ENCODE measurements around the gene VWC2. TPM values are rescaled to one million over a fixed set of nuclear protein-coding genes. Genes with fewer than 3 reads are reported as not detected.
A peak's percentile ranks its signal among the peaks of the same experiment; 100 is the strongest.

The VWC2 gene
- total RNA-seq, 6 donors from 2014 or later: 0.09 to 0.20 (median 0.13) TPM; not detected in 2

DNA sequence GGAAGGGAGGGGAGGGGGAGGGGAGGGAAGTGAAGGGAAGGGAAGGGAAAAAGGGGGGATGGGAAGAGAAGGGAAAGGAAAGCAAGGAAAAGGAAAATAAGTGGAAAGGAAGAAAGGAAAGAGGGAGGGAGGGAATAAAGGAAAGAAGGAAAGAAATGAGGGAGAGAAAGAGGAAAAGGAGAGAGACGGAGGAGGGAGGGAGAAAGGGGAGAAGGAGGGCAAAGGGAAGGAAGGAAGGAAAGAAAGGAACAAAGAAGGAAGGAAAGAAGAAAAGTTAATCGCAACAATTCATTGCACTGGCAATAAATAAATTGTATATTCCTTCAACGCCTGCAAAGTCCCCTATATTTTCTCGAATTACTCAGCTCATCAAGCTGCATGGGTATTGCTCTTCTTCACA lies 2.6 kb upstream of the VWC2 start:
- WGBS, 2 donors: 86 to 90% methylated on average over 4 of the region's 4 CpGs
- ATAC-seq (ENCODE audit: low FRiP score in 2 of 2) (no peak), DNase-seq (no peak)
- Histone ChIP-seq H3K27me3 (peaks cover 0 to 26% (median 13%) of the 10 kb centered on the region in 4 donors), H3K4me3 (no peak overlapping the region), H3K9me3 (no peaks in the 10 kb centered on the region), H3K27ac (no peak overlapping the region), H3K36me3 (no peaks in the 10 kb centered on the region), H3K4me1 (peaks cover 10 to 29% (median 17%) of the 10 kb centered on the region in 4 donors)
- TF ChIP-seq EP300 (IDR thresholded peaks at IDR 0.05) (no peak), POLR2A (IDR thresholded peaks at IDR 0.05) (no peak), POLR2AphosphoS5 (IDR thresholded peaks at IDR 0.05) (no peak)
- TF ChIP-seq, protein P1, sequence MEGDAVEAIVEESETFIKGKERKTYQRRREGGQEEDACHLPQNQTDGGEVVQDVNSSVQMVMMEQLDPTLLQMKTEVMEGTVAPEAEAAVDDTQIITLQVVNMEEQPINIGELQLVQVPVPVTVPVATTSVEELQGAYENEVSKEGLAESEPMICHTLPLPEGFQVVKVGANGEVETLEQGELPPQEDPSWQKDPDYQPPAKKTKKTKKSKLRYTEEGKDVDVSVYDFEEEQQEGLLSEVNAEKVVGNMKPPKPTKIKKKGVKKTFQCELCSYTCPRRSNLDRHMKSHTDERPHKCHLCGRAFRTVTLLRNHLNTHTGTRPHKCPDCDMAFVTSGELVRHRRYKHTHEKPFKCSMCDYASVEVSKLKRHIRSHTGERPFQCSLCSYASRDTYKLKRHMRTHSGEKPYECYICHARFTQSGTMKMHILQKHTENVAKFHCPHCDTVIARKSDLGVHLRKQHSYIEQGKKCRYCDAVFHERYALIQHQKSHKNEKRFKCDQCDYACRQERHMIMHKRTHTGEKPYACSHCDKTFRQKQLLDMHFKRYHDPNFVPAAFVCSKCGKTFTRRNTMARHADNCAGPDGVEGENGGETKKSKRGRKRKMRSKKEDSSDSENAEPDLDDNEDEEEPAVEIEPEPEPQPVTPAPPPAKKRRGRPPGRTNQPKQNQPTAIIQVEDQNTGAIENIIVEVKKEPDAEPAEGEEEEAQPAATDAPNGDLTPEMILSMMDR (IDR thresholded peaks at IDR 0.05): no peak

DNA sequence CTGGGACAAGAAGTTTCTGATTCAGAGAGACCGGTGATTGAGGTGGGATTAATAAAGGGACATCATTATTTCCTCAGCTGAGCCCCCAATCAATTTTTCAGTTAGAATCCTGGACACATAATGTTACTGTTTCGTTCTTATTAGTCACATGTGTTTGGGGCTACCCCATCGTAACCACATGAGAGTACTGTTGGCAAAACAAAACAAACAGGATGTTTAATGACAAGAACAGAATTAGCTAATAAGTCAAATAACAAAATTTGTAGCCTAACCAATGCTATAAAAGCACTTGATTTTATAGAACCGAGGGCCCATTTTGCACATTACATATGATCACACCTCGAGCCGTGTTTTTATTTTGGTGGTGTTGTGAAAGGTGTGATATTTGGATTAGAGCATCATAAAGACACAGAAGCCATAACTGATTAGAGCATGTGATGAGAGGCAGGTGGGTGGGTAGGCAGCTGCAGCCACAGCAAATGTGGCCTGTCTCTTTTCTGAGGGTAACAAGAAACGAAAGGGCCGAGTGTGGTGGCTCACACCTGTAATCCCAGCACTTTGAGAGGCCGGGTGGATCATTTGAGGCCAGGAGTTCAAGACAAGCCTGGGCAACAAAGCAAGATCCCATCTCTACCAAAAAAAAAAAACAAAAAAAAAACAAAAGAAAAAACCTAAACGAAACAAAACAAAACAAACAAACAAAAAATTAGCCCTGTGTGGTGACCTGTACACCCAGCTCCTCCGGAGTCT lies 1.8 kb upstream of the VWC2 start:
- Histone ChIP-seq H3K36me3 (no peaks in the 10 kb centered on the region), H3K27ac (no peak overlapping the region), H3K27me3 (peaks cover 0 to 27% (median 14%) of the 10 kb centered on the region in 4 donors), H3K4me1 (peaks cover 10 to 31% (median 18%) of the 10 kb centered on the region in 4 donors), H3K4me3 (no peak overlapping the region), H3K9me3 (no peaks in the 10 kb centered on the region)
- WGBS, 2 donors: 84 to 86% methylated on average over 11 of the region's 11 CpGs
- TF ChIP-seq EP300 (IDR thresholded peaks at IDR 0.05): no peak
- TF ChIP-seq POLR2AphosphoS5 (IDR thresholded peaks at IDR 0.05): no peak
- TF ChIP-seq, protein P1 (IDR thresholded peaks at IDR 0.05): no peak
- TF ChIP-seq POLR2A (IDR thresholded peaks at IDR 0.05): no peak
- DNase-seq (no peak), ATAC-seq (ENCODE audit: low FRiP score in 2 of 2) (no peak)

DNA sequence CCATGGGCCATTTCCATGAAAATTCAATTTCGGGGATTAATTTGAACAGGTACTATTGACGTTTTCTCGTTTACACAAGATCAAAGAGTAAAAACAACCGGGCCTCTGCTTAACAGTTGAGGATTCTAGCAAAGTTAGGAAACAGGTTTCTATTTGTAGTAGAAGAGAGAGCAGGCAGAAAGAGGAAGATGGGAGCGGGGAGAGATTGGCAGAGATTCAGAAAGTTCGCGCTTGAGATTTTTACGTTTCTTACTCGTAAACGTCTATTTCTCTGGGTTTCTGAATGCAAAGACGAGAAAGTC lies 571 bp upstream of the VWC2 start:
- TF ChIP-seq POLR2A (IDR thresholded peaks at IDR 0.05) (no peak), POLR2AphosphoS5 (IDR thresholded peaks at IDR 0.05) (no peak)
- no peaks in the 10 kb centered on the region for H3K36me3 ChIP-seq
- WGBS, 2 donors: 2 to 4% methylated on average over 11 of the region's 11 CpGs
- H3K4me1 ChIP-seq: peaks cover 10 to 31% (median 18%) of the 10 kb centered on the region in 4 donors
- H3K9me3 ChIP-seq: no peaks in the 10 kb centered on the region
- no peak for DNase-seq
- no peak for ATAC-seq (ENCODE audit: low FRiP score in 2 of 2)
- H3K4me3 ChIP-seq: peak overlapping the region in 3 of 4 donors; percentile 41 to 48 (median 44)
- H3K27me3 ChIP-seq: peaks cover 0 to 27% (median 14%) of the 10 kb centered on the region in 4 donors
- H3K27ac ChIP-seq: no peak overlapping the region

DNA sequence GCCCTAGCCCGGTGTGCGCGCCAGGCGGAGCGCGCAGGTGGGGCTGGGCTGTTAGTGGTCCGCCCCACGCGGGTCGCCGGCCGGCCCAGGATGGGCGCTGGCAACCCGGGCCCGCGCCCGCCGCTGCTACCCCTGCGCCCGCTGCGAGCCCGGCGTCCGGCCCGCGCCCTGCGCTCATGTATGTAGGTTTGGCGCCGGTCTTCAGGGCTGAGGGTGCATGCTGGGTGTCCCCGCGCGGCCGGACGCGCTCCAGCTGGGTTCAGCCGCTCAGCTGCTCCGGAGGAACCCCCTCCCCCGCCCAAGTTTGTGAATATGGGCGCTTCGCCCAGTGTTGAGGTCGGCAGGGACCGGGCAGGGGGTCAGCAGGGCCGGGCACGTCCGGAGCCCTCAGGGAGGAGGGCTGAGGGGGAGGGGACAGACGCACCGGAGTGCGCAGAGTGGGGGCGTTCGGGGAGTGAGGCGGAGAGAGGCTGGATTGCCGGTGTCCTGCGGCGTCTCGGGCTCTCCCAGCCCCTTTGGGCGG lies 559 bp downstream of the VWC2 start:
- WGBS, 2 donors: 4% methylated on average over 18 of the region's 56 CpGs; no CpG with 5 or more reads in 1 of the 2 donors
- peaks cover 0 to 27% (median 14%) of the 10 kb centered on the region in 4 donors for H3K27me3 ChIP-seq
- ATAC-seq (ENCODE audit: low FRiP score in 2 of 2): peak in 1 of 2 donors; percentile 15

More for the DNA sequence above, 559 bp downstream of the VWC2 start:
- peak in 1 of 2 donors; percentile 83 for DNase-seq
- peak overlapping the region in 1 of 4 donors; percentile 20 for H3K27ac ChIP-seq
- peaks cover 10 to 31% (median 18%) of the 10 kb centered on the region in 4 donors for H3K4me1 ChIP-seq
- TF ChIP-seq POLR2A (IDR thresholded peaks at IDR 0.05) (no peak), POLR2AphosphoS5 (IDR thresholded peaks at IDR 0.05) (no peak), EP300 (IDR thresholded peaks at IDR 0.05) (no peak)
- TF ChIP-seq, protein P1 (IDR thresholded peaks at IDR 0.05): no peak
- H3K4me3 ChIP-seq: peak overlapping the region; percentile 13 to 48 (median 42)
- no peaks in the 10 kb centered on the region for H3K9me3 ChIP-seq
- no peaks in the 10 kb centered on the region for H3K36me3 ChIP-seq
